Adrenal gland (tissue), 12 donors: ENCODE measurements around the gene AUTS2. TPM values are rescaled to one million over a fixed set of nuclear protein-coding genes. Genes with fewer than 3 reads are reported as not detected.

ENCODE experiments used
- DNase-seq, 7 donors: peaks; one replicate each; pipeline ENCODE4 v3.0.0-alpha.2; 2019 to 2020
- H3K27ac ChIP-seq, 5 donors: fragments of 200-600 bp; sonication (generic) in 4 of 5; 1 replicate in 3 of 5; 2 replicates in 2 of 5; pipeline versions ENCODE4 v1.5.1 to v1.8.0; 2016 to 2020; ENCODE audit warnings: mild to moderate bottlenecking in 1 of 5
- H3K27me3 ChIP-seq: fragments of 200-600 bp; 2 replicates; pipeline ENCODE4 v1.8.0; 2021
- H3K36me3 ChIP-seq, 2 donors: fragments of 200-600 bp; replicated peaks in 1 of 2; 1 replicate in 1 of 2; 2 replicates in 1 of 2; pipeline versions ENCODE4 v1.5.1 to v1.8.0; 2018 to 2022
- H3K4me1 ChIP-seq, 2 donors: fragments of 200-600 bp; replicated peaks in 1 of 2; 1 replicate in 1 of 2; 2 replicates in 1 of 2; pipeline versions ENCODE4 v1.5.1 to v1.8.0; 2018 to 2021
- H3K4me3 ChIP-seq, 4 donors: fragments of 200-600 bp; sonication (generic) in 3 of 4; one replicate each; pipeline ENCODE4 v1.5.1; 2016 to 2018
- H3K9me3 ChIP-seq, 3 donors: fragments of 200-600 bp; sonication (generic) in 1 of 3; replicated peaks in 1 of 3; 1 replicate in 2 of 3; 2 replicates in 1 of 3; pipeline versions ENCODE4 v1.5.1 to v1.8.0; 2016 to 2021
- CTCF ChIP-seq, 6 experiments: fragments of 450-650 bp in 4 of 6; fragments of 200-600 bp in 2 of 6; sonication (generic) in 1 of 6; IDR thresholded peaks; 1 replicate in 5 of 6; 2 replicates in 1 of 6; pipeline versions ENCODE4 v1.5.1 to v1.8.0; 2016 to 2021; ENCODE audit warnings: antibody characterized with exemption in 6 of 6, mild to moderate bottlenecking in 2 of 6, moderate library complexity in 1 of 6
- POLR2A ChIP-seq, 2 donors: fragments of 450-650 bp; IDR thresholded peaks; one replicate each; pipeline ENCODE4 v1.6.1; 2017; ENCODE audit warnings: antibody characterized with exemption in 2 of 2, mild to moderate bottlenecking in 2 of 2, moderate library complexity in 1 of 2
- WGBS, 4 donors: extraction: QIAGEN DNeasy Blood & Tissue Kit in 2 of 4; methylation state at CpG; one replicate each; pipeline versions ENCODE4 v1.1.5 to v1.1.7; 2013 to 2017; 5-methylcytosine and 5-hydroxymethylcytosine counted together
- intact Hi-C, 2 donors: fragments of 100-400 bp; cut with DNase I; formaldehyde crosslinking; loops; one replicate each; pipeline versions ENCODE4 v1.14.1 to v1.15.0; 2022 to 2023
- polyA plus RNA-seq, 3 donors: library from polyadenylated mRNA; stranded (reverse); fragments of 200-250 nt in 2 of 3; fragments of 350-450 nt in 1 of 3; fragmentation: Illumina TruSeq in 1 of 3; extraction: RNeasy Lipid Tissue Mini Kit (QIAGEN cat#74804) in 1 of 3; gene quantifications; one replicate each; pipeline ENCODE4 v1.2.3, GENCODE V29; 2013 to 2014
- total RNA-seq, 9 donors: library from RNA; depleted of rRNA in 4 of 9; stranded (reverse); fragments of >200 nt in 4 of 9; fragments of 120-200 nt in 1 of 9; fragmentation: NEBNext Ultra II Directional in 1 of 9; extraction: Animal tissue kit (Norgen Biotek cat#: 25700) in 1 of 9; gene quantifications; one replicate each; pipeline versions ENCODE4 v1.1.0 to v1.2.4, GENCODE V29; 2013 to 2023
- donor health status: healthy with polysubstance abuse.
- donor health status: Bipolar disorder and iron deficiency.
- donor health status: DM: yes; HTN: yes; CAD: no.
- donor health status: DM: no; HTN: no; CAD: no.
- donor health status: DM: no; HTN: no; CAD: no.
- donor health status: DM: yes; HTN: yes; CAD: no.

The AUTS2 gene
- total and polyA plus RNA-seq, 12 donors: 6.4 to 44.0 (median 15.2) TPM

GRCh38 chr7:70392256-70392876 is 794.1 kb downstream of the AUTS2 start:
- WGBS, 4 donors: 81 to 84% (median 82%) methylated on average over 5 of the region's 5 CpGs
- Histone ChIP-seq H3K4me3 (no peak overlapping the region), H3K9me3 (no peaks in the 10 kb centered on the region), H3K27ac (peak overlapping the region in 2 of 5 donors; percentile 47 to 59), H3K27me3 (no peaks in the 10 kb centered on the region), H3K4me1 (peaks cover 0 to 17% of the 10 kb centered on the region in 2 donors), H3K36me3 (no peaks in the 10 kb centered on the region)
- intact Hi-C loops: no loop called here
- no peak for TF ChIP-seq POLR2A (IDR thresholded peaks at IDR 0.05)
- no peak for TF ChIP-seq CTCF (IDR thresholded peaks at IDR 0.05)
- no peak for DNase-seq

DNA sequence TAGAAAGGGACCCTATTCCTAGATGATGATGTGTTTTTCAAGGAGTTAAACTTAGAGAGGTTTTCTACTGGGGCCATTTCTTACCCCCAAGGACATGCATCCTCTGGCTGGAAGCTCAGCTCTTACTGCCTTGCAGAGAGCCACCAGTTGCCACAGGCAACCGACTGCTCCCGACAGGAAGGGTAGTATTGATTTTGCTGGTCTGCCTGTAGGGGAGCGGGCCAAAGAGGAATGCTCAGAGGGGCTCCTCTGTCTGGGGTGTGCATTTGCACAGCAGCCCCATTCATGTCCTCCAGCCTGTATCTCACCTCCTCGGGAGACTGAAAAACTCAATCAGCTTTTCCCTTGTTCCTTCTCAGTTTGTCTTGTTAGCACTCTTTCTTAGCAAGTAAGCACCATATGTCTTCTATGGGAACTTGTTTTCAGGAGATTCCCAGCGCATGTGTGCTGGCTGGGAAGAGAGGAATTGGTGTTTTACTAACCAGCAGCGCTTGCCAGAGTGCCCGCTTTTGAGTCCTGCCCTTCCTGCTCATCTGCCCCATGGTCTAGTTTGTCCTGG is 794.7 kb downstream of the AUTS2 start:
- Histone ChIP-seq H3K4me3 (no peak overlapping the region), H3K27me3 (no peaks in the 10 kb centered on the region), H3K9me3 (no peaks in the 10 kb centered on the region), H3K4me1 (peaks cover 0 to 17% of the 10 kb centered on the region in 2 donors), H3K27ac (no peak overlapping the region), H3K36me3 (no peaks in the 10 kb centered on the region)
- DNase-seq: no peak
- 76 to 94% (median 90%) methylated on average over 7 of the region's 7 CpGs for WGBS, 4 donors
- intact Hi-C loops: no loop called here
- no peak for TF ChIP-seq CTCF (IDR thresholded peaks at IDR 0.05)
- TF ChIP-seq POLR2A (IDR thresholded peaks at IDR 0.05): no peak

DNA sequence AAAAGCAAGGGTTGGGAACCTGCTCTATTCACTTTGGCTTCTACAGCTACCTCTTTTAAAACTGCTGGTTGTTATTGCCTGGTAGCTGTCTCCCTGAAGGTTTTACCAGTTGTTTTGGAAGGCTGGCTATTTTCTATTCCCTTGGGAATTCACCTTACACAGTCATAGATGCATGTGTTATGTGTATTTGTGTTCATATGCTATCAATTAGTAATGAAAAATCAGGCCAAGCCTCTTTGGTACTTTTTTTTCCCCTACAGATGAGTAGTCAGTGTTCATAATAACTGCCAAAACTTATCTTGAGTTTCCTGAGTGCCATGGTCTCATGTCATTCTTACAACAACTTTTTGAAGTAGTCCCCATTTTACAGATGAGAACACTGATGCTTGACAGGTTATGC is 795.7 kb downstream of the AUTS2 start:
- TF ChIP-seq POLR2A (IDR thresholded peaks at IDR 0.05) (no peak), CTCF (IDR thresholded peaks at IDR 0.05) (no peak)
- no peak overlapping the region for H3K27ac ChIP-seq
- DNase-seq: no peak
- H3K36me3 ChIP-seq: no peaks in the 10 kb centered on the region
- intact Hi-C loops: no loop called here
- H3K27me3 ChIP-seq: no peaks in the 10 kb centered on the region
- H3K9me3 ChIP-seq: no peaks in the 10 kb centered on the region
- H3K4me1 ChIP-seq: peaks cover 0 to 17% of the 10 kb centered on the region in 2 donors
- H3K4me3 ChIP-seq: no peak overlapping the region

DNA sequence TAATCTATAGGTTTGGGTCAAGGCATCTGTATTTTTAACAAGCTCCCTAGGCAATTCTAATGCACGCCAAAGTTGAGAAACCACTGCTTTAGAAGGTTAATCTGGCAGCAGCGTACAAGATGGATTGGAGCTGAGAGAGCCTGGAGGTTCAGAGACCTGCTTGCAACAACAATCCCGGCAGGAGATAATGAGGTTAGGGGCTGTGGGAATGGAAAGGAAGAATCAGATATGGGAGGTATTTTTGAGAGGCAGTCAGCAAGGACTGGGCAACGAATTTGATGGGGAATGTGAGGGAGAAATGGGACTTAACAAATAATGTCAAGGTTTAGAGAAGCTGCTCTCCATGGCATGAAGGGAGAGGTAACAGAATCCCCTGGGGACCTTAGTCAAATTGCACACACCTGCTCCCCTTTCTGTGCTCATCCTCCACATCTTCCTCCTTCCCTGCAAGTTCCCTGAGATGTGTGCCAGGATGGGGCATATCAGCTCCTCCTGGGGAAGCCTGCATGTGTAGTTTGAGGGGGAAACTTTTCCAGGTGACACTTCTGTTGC is 802.6 kb downstream of the AUTS2 start:
- no peaks in the 10 kb centered on the region for H3K36me3 ChIP-seq
- no peak overlapping the region for H3K27ac ChIP-seq
- no peaks in the 10 kb centered on the region for H3K4me1 ChIP-seq
- no peaks in the 10 kb centered on the region for H3K9me3 ChIP-seq
- intact Hi-C loops: no loop called here
- TF ChIP-seq CTCF (IDR thresholded peaks at IDR 0.05): no peak
- no peak for TF ChIP-seq POLR2A (IDR thresholded peaks at IDR 0.05)
- H3K27me3 ChIP-seq: no peaks in the 10 kb centered on the region
- 75 to 88% (median 86%) methylated on average over 4 of the region's 4 CpGs for WGBS, 4 donors
- H3K4me3 ChIP-seq: no peak overlapping the region
- no peak for DNase-seq
